BE2C (cell line): ENCODE data around the gene GRPEL1.

Experiments
- DNase-seq: peaks from one replicate; pipeline ENCODE4 v3.0.0-alpha.2; 2020
- H3K27me3 ChIP-seq: fragments of 250-450 bp; sonication (Bioruptor Pico); 2 replicates; pipeline ENCODE4 v1.5.1; 2020; ENCODE audit warnings: mild to moderate bottlenecking
- H3K36me3 ChIP-seq: fragments of 250-450 bp; sonication (Bioruptor Pico); 2 replicates; pipeline ENCODE4 v1.5.1; 2020; ENCODE audit warnings: mild to moderate bottlenecking
- H3K4me1 ChIP-seq: fragments of 250-450 bp; sonication (Bioruptor Pico); 2 replicates; pipeline ENCODE4 v1.5.1; 2020
- H3K4me3 ChIP-seq: 2 replicates; pipeline ENCODE4 v1.5.1; 2011; ENCODE audit warnings: low read depth, low read length
- H3K9me3 ChIP-seq: fragments of 250-450 bp; sonication (Bioruptor Pico); 2 replicates; pipeline ENCODE4 v1.5.1; 2020
- CTCF ChIP-seq: IDR thresholded peaks from 2 replicates; pipeline ENCODE4 v1.5.1; 2012; ENCODE audit warnings: mild to moderate bottlenecking, low read depth, low read length

Gene GRPEL1

DNA sequence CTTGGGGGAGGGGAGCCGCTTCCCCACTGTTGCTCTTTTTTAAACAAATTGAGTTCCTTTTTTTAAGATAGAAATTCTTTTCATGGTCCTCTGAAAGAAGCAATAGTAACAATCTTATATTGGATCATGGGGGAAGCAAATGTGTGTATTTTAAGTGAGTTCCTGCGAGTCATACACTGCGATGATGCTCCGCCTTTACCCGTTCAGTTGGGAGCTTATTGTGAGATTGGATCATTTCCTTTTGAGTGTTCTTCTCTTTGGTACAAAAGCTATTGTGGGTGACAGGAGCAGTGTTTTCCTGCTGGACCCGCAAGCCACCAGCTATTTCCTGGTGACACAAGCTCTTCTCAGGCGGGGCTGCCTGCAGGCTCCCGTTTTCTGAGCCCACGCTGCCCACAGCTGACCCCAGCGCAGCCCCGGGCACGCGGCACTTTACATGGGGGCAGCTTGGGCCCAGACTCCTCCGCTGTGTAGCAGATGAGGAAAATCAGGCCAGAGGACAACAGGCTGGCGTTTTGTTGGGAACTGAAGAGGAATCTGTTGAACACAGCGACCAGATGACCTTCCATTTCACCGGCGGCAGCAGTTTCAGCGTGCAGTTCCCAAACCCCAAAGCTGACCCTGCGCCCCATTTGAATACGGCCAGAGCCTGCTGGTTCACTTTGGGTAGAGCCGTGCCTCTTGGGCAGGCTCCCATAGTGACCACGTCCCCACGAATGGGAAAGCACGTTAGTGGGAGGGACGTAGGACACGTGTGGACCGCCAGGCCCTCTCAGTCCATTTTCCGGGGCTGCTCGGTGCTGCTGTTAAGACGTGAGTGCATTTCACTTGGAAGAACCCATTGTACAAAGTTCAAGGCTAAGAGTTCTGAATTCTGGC, 12.5 kb downstream of the GRPEL1 start:
- Histone ChIP-seq H3K27me3 (no peaks in the 10 kb centered on the region), H3K4me1 (no peaks in the 10 kb centered on the region), H3K36me3 (peaks cover 63% of the 10 kb centered on the region), H3K4me3 (no peak overlapping the region), H3K9me3 (no peaks in the 10 kb centered on the region)
- DNase-seq, result no peak
- no peak for TF ChIP-seq CTCF

- H3K36me3 ChIP-seq, result peaks cover 52% of the 10 kb centered on the region
- H3K4me1 ChIP-seq, result no peaks in the 10 kb centered on the region
- no peak overlapping the region for H3K4me3 ChIP-seq
- H3K27me3 ChIP-seq, result no peaks in the 10 kb centered on the region
- no peaks in the 10 kb centered on the region for H3K9me3 ChIP-seq
- no peak for TF ChIP-seq CTCF
- no peak for DNase-seq
These were observed 13.6 kb downstream of the GRPEL1 start for GRCh38 chr4:7054106-7054880.

DNA sequence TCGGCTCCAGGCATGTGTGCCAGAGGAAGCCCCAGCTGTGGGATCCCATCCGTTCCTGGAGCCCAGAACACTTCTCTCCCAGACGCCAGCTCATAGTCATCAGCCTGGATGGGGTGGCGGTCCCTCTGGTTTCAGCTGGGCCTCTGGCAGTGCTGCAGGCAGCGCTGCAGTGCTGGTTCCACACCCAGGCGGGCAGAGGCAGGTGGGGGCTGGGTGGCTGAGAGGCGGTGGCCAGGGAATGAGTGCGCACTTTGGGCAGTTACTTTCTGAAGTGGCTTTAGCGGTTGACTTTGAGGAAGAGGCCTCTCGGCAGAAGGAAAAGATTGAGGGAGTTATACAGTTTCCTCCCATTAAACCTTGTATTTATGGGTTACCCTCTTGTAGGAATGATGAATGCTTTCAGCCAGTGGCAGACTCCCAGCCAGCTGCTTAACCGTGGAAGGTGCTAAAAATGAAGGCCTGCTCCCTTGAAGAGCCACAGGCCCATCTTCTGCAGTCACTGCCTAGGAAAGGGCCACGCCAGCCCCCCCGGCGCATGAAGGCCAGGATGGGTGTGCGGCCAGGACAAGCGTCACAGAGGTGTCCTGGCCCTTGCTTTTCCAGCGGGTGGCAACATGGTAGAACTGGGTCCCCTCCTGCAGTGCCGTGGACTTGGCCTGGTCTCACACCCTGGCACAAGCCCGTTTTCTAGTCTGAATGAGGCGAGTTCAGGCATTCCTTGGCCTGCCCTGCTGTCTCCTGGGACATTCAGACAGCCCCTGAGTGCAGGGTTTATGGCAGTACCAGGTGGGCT, 14.7 kb downstream of the GRPEL1 start:
- Histone ChIP-seq H3K4me1 (no peaks in the 10 kb centered on the region), H3K9me3 (no peaks in the 10 kb centered on the region), H3K36me3 (peaks cover 41% of the 10 kb centered on the region), H3K4me3 (no peak overlapping the region), H3K27me3 (no peaks in the 10 kb centered on the region)
- DNase-seq, result no peak
- no peak for TF ChIP-seq CTCF

- no peak for TF ChIP-seq CTCF
- Histone ChIP-seq H3K36me3 (peaks cover 35% of the 10 kb centered on the region), H3K27me3 (no peaks in the 10 kb centered on the region), H3K4me3 (no peak overlapping the region), H3K9me3 (no peaks in the 10 kb centered on the region), H3K4me1 (no peaks in the 10 kb centered on the region)
- no peak for DNase-seq
These were observed 15.6 kb downstream of the GRPEL1 start for GRCh38 chr4:7052313-7052712.

- peaks cover 34% of the 10 kb centered on the region for H3K36me3 ChIP-seq
- TF ChIP-seq CTCF, result no peak
These were observed 16.0 kb downstream of the GRPEL1 start for GRCh38 chr4:7051905-7052304.

More at GRCh38 chr4:7051905-7052304, 16.0 kb downstream of the GRPEL1 start:
- H3K27me3 ChIP-seq, result no peaks in the 10 kb centered on the region
- no peak overlapping the region for H3K4me3 ChIP-seq
- H3K9me3 ChIP-seq, result no peaks in the 10 kb centered on the region
- no peaks in the 10 kb centered on the region for H3K4me1 ChIP-seq
- DNase-seq, result no peak
